IPS-NIHi7 (cell line): Measurements from ENCODE around the gene PDHB.
A peak's percentile ranks its signal among the peaks of the same experiment; 100 is the strongest.
"Not testable (repeated sequence)": the region's sequence is repeated elsewhere in the genome, so short reads cannot be mapped to it uniquely, and the experiment has no call there.

Experiments used
- DNase-seq: peaks from one replicate; pipeline ENCODE4 v3.0.0; 2012; ENCODE audit warnings: mixed read lengths; ENCODE audit errors: extremely low spot score

PDHB gene

DNA sequence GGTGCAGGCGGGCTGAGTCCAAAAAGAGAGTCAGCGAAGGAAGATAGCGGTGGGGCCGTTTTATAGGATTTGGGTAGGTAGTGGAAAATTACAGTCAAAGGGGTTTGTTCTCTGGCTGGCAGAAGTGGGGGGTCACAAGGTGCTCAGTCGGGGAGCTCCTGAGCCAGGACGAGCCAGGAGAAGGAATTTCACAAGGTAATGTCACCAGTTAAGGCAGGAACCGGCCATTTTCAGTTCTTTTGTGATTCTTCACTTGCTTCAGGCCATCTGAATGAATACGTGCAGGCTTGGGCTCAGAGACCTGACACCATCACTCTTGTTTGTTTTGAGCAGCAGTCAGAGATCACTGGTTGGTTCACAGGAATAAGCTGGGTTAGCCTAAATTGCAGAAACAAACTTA lies 3.6 kb upstream of the PDHB start:
- DNase-seq = not testable (repeated sequence)

DNA sequence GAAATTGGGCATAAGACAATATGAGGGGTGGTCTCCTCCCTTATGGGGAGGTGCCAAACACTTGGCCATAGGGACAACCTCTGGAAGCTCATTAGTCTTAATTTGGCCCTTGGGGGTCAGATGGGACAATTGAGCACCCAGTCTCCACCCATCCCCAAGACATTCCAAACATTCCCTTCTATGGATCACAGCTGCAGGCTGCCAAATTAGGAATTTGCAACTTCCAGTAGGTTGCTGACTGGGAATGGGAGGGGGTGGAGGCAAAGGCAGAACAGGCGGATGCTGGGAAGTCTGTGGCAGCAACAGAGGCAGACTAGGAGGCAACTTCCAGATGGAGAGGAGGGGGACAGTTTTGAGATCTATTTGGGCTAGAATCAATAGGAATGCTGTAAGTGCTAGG lies 1.4 kb upstream of the PDHB start:
- DNase-seq = peak; percentile 65

DNA sequence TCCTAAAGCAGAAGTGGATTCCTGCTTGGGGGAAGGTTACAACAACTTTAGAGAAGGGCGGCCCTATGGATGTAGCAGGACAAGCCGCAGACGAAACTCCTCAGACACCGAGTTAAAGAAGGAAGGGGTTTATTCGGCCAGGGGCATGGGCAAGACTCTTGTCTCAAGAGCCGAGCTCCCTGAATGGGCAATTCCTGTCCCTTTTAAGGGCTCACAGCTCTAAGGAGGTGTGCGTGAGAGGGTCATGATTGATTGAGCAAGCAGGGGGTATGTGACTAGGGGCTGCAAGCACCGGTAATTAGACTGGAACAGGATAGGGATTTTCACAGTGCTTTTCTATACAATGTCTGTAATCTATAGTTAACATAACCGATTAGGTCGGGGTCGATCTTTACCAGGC lies 879 bp upstream of the PDHB start:
- no peak for DNase-seq

DNA sequence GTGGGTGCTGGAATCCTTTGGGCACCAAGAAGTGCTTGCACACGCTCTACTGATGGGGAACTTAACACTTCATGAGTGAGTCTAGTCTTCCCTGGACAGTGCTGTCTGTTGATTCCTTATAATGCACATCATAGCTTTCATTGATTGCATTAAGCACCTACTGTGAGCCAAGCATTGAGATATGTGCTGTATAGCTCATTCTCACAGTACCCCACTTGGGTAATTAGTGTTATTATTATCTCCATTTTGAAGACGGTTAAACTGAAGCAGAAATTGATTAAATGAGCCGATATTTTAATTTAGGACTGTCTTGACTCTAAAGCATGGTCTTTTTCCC lies 504 bp upstream of the PDHB start:
- no peak for DNase-seq

DNA sequence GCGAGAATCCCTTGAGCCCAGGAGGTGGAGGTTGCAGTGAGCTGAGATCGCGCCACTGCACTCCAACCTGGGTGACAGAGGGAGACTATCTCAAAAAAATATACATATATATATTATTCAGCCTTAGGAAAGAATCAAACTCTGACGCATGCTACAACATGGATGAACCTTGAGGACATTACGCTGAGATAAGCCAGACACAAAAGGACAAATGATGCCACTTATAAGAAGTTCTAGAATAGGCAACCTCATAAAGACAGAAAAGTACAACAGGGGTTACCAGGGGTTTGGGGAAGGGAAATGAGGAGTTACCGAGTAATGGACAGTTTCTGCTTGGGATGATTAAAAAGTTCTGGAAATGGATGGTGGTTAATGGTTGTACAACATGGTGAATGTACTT lies 727 bp downstream of the PDHB start:
- no peak for DNase-seq

DNA sequence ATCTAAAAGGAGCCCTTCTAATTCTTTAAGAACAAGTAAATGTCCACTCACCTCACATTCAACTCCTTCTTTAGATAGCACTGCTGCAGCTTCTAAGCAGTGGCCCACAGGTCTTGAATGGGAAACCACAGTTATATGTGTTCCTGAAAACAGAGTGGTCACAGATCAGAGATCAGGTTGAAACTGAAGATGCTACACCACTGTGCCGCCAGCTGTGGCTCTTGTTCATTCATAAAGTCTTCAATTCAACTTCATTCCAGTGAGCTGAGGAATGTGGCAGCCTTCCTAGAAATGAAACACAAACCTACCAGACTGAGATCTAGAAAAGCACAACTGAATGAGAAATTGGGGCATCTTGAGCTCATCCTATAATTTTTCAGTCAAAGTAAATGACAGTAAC lies 4.0 kb downstream of the PDHB start:
- DNase-seq = no peak

DNA sequence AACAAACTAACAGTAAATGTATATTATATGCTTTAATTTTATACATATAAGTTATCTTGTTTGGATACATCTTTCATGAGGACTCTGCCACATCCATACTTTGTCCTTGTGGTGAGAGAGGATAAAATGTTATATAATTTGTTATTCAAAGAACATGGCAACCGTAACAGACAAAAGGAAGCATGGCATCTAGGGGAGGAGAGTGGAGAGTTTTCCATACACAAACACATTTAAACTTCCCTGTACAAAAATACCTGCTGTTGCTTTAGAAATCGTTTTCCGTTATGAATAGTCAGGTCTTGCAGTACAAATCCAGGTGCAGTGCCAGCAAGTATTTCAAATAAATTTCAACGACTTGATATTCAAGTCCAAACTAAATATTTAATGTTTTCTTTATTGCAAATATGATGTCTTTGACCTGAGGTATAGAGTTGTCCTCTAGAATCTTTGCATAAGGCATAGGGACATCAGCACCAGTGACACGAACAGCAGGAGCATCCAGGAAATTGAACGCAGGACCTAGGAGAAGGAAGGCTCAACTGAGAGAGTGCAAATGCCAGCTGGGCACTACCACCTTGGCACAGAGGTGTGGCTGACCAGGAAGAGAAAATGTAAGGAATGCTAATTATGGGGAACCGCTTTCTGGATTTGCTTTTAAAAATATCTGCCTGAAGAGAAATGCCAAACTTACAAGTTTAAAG lies 5.8 kb downstream of the PDHB start:
- DNase-seq = no peak

DNA sequence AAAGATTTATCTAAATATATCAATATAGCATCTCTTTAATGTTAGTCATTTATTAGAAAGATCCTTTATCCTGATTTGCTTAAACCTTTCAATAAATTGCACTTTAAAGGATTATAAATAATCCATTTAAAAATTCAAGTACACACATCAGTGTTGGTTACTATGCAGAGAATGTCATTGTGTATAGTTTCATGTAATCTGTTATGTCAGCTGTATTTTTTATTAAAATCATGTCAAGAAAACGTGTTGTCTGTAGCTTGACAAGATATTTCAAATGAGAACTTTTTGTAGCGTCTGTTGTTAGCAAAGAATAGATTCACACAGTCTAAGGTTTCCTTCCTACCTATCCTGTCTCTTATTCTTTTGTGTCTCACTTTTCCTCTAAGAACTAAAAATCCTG lies 7.8 kb downstream of the PDHB start:
- no peak for DNase-seq

DNA sequence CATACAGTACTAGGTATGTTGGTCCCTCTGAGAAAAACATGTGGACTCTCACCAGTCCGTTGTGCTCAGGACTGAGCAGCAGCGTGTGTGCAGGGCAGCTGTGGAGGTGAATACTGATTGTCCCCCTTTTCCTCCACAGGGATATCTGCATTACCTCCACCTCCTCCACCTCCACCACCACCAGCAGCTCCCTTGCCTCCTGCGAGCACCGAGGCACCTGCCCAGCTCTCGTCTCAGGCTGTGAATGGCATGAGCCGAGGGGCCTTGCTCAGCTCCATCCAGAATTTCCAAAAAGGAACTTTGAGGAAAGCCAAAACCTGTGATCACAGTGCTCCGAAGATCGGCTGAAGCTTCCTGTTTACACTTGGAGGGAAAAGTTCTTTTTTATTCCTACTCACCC lies 9.0 kb downstream of the PDHB start:
- no peak for DNase-seq

DNA sequence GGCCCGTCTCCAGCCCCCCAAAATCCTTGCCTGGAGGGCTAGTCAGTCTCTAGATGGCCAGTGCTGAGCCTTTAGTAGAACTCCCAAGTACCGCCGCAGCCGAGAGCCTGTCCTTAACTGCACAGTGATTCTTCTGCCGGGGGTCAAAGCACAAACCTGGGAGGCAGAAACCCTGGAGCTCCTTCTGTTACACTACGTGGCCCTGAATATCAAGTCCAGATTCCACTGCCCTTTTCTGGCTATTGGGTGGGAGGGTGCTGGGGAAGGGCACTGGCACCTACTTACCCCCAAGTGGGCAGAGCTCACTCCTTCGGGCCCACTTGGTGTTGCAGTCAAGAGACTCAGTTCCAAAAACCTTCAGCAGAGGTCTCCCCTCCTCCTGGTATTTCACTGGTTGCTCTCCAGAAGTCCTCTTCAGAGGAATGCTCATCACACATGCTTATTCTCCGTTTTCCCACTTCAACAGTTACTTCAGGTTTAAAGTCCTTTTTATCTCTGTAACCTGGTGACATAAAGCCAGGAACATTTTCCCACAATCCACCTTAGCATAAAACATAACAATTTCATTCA lies 10.8 kb downstream of the PDHB start:
- DNase-seq = peak; percentile 35

DNA sequence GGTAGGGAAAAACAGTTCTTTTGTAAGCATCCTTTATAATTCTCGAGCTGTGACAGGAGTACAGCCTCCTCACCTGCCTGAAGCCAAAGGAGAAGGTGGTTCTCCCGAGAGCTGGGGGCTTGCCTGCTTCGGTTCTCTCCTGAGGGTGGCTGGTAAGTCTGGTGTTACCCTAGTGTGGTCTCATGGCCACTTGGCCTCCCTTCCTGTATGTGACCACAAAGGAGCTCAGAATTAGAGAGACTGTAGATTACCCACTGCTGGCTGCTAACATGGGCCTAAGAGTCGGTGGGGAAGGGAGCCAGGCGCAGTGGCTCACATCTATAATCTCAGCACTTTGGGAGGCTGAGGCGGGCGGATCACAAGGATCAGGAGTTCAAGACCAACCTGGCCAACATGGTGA lies 12.6 kb downstream of the PDHB start:
- DNase-seq = no peak

DNA sequence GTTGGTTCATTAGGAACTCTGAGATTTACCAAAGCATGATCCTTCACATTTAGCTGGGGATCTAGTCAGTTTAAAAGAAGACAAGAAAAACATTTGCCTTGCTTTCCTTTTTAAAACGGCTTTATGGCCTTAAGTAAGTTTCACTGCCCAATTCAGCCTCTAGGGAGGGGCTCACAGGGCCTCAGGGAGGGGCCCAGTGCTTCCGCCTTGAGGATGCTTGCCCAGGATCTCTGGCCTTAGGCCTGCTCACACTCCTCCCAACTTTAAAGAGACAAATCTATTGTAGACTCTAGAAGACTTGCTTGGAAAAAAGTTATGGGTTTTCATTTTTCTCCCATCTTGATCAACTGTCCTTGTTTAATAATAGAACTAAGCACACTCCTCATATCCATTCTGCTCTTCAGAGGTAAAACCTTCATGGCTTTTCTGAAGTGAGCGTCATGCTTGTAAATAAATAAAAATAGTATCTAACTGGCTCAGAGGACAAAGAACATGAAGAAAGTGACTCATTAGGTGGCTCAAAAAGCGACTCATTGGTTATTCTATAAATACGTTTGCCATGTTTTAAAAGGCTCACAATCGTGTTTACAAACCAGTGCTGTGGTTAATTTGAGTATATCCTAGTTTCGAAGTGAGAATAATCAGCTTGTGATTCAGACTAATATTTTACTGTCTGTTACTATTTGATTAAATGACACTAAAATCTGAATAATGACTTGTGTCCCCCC lies 13.7 kb downstream of the PDHB start:
- DNase-seq = no peak

DNA sequence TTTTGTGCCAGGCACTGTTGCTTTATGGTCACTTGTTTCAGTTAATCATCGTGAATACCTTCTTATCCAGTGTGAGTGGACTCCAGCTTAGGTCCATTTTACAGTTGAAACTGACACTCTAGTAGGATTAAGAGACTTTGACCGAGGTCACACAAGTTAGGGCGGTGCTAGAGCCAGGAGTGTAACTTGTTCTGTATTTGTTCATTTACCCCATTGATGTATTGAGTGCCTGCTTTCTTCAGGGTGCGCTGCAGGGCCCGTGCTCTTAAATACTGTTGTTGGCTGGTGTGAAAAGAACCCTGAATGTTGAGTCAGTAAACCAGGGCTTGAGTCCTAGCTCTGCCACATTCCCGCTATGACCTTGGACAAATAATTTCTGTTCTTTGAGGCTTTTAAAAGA lies 15.4 kb downstream of the PDHB start:
- no peak for DNase-seq

DNA sequence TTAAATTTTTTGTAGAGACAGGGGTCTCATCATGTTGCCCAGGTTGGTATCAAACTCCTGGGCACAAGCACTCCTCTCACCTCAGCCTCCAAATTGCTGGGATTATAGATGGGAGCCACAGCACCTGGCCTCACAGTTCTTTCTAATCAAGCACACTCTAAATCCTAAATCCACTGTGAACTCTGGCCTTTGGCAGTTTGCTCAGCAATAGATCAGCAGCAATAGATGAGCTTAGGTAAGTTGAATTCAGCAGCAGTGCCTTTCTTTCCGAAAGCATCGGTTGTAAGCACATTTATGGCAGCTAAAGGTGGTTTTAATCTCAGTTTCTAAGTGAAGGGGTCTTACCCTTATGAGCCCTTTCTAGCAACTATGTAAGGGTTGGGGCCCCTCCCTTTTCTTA lies 16.6 kb downstream of the PDHB start:
- DNase-seq = no peak

DNA sequence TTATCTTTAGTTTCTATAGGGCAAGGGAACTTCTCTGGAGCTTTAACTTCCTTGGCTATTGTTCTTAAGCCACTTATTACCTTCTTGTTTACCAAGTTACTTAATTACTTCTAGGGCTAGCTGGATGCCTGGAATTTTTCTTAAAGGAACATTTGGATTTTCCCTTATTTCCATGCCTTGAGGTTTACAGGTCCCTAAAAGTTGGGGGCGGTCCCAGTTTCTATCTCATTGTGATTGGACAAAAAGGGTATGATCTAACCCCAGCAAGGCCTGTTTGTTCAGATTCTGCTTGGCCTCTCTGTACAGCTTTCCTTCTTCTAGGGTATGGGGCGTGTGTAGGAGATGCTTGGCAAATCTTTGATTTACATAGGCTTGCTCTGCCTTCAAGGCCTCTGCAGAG lies 17.4 kb downstream of the PDHB start:
- no peak for DNase-seq

DNA sequence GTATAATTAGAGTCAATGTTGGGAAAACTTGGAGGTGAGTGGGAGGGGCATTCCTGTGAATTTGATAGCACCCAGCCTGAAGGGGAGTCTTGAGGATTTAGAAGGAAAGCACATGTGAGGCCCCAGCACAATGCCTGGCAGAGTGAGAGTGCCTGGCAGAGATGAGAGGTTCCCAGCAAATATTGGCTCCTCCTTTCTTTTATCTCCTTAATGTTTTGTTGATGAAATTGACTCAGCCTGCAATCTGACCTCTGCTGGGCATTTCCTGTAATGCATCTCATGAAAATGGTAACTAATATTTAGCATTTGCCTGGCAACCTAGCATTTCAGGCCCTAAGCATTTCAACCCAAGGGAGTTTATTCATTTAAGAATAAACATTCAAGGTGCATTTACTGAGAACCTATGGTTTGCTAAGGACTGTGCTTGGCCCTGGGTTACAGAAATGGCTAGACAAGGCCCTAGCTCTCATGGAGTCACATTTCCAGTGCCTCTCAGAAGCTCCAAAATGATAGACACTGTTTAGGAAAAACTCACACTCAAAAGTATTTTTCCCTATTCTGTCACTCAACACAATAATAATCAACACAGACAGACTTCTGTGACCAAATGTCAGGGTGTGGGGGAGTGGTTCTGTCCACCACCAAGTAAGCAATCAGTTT lies 19.0 kb downstream of the PDHB start:
- peak; percentile 48 for DNase-seq

DNA sequence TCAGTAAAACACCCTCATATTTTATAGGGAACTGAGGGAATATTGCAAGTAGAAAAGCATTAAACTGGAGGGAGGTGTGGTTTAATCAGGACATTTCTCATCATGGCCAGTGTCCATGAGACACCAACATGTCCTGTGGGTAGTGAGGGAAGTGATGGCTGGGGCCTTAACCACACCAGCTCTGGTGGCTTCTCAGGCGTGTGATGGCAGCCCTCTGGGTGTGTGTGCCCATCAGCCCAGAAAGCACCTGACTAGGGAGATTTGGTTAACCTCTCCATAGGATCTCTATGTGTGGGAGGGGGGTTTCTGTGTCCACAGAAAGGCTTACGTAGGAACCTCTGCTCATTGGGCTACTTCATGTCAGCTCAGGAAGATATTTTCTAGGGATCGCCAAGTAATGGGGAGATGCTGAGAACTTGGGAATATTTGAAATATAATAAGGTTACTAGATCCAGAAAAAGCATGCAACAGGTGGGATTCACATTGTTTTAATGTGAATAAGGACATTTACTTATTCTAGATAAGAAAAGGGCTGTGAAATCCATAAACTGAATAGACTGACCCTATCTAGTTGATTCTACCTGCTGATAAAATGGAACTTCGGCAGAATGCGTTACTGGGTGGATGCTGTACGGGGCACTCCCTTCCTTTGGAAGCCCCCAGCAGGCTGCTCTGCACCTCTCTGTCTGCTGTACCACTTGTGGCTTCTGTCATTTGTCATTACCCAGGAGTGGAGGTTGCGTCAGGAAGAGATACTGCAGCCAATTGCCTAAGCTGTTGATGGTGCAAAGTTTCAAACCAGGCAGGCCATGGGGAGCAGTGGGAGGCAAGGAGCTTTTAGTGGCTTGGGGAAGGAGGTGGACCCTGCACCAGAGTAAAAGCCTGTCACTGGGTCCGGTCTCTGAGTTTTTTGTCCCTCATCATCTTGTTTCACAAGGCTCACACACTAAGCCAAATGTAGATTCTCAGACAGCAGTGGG lies 21.5 kb downstream of the PDHB start:
- no peak for DNase-seq

DNA sequence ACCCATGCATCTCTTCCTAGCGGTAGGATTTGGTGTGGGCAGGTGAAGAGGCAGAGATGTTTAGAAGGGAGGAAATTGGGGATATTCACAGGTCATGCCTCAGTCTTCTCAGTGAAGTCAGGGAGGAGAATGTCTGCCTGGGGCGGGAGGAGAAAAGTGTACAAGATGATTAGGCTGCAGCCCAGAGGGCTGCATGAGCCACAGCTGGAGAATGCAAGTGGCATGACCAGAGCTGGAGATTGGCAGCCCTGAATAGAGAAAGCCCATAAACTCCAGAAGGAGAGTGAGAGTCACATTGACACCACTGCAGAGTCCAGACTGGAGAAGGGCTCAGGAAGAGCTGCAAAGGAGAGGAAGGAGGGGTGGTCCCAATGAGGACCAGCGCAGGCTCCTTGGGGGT lies 22.6 kb downstream of the PDHB start:
- DNase-seq = no peak

DNA sequence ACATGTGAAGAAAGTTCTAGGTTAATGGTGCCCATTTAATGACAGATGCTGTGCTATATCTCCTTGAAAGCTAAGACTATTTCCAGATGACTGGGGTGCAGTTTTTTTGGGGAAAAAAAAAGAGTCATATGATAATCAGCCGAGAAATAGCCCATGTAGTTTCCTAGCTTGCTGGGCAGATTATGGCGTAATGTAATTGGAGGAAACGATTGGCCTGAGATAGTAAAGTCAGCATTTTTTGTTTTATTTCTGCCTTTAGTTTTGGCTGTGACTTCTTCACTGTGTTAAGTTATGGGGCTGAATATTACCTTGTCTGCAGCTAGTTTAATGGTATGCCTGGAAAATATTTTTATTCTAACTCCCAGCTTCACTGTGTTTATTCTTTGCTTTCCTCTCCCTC lies 24.0 kb downstream of the PDHB start:
- DNase-seq = no peak

DNA sequence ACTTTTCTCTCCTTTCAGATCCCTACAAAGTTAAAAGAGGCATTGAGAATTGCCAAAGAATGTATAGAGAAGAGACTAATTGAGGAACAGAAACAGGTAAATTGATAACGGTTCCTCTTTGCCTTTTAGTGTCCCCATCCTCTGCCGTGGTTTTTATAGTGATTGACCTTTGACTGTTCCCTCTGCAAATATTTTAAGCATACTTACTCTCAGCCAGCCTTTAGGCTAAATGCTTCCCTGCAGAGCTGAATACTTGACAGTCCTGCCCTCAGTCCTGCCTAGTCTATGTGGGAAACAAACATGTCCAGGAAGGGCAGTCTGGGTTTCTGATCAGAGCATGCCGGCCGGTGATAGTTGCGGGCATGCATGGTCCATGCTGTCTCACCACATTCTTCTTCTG lies 24.7 kb downstream of the PDHB start:
- DNase-seq = no peak

DNA sequence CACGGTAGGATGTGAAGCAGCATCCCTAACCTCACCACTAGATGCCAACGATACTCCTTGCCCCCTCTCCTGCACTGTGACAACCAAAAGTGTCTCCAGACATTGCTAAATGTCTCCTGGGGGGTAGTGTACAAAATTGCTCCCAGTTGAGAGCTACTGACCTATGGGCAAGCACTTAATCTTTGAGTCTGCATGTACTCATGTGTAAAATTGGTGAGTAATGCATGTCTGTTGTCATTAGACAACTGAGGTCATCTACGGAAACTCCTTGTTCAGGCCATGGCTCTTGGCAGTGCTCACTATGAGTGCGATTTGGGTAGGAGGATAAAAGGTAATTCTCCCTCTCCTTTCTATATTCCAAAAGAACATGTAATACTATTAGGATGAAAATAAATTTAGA lies 29.2 kb downstream of the PDHB start:
- DNase-seq = no peak
